A673 (cell line): Measurements from ENCODE around the gene GATA5.

Experiments used
- CTCF ChIP-seq: fragments of 300-800, 200-600 bp; sonication (generic); conservative IDR thresholded peaks from 2 replicates; pipeline ENCODE4 v1.5.1; 2017; ENCODE audit warnings: low read depth, mild to moderate bottlenecking, antibody characterized with exemption, low read length, moderate library complexity, mixed read lengths
- EZH2 ChIP-seq: fragments of 200-600 bp; sonication (generic); IDR thresholded peaks from 2 replicates; pipeline ENCODE4 v1.6.1; 2017; ENCODE audit warnings: borderline replicate concordance, low read depth, mild to moderate bottlenecking, mixed read lengths, antibody characterized with exemption, low read length; ENCODE audit not compliant: poor library complexity, severe bottlenecking

- TF ChIP-seq CTCF (no peak), EZH2 (no peak)
Measured at GRCh38 chr20:62424249-62425107, 51.3 kb downstream of the GATA5 start.
